ENCODE data around the gene TSC22D2. TPM values are rescaled to one million over a fixed set of nuclear protein-coding genes. Genes with fewer than 3 reads are reported as not detected.
A peak's percentile ranks its signal among the peaks of the same experiment; 100 is the strongest.

TSC22D2 gene
- total RNA-seq, 1 experiment from 2014 or later, result 26.5 TPM

DNA sequence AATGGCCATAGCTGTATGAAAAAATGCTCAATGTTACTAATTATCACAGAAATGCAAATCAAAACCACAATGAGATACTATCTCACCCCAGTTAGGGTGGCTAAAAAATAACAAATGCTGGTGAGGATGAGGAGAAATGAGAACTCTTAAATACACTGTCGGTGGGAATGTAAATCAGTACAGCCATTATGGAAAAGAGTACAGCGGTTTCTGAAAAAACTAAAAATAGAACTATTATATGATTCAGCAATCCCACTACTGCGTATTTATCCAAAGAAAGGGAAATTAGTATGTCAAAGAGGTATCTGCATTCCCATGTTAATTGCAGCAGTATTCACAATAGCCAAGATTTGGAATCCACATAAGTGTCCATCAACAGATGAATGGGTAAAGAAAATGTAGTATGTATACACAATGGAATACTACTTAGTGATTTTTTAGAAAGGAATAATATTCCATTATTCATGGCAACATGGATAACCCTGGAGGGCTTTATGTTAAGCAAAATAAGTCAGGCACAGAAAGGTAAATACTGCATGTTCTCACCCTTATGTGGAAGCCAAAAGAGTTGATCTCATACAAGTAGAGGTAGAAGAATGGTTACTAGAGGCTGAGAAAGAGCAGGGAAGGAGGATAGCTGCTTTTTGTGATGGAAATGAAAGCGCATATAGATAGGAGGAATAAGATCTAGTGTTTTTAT, 103.2 kb downstream of the TSC22D2 start:
- H2BK120ac ChIP-seq (ENCODE audit: low read depth, low read length, poor library complexity, severe bottlenecking), result no peak overlapping the region
- H3K36me3 Mint-ChIP-seq (ENCODE audit: insufficient read depth in 1 of 3, low read depth in 3 of 3), result peaks cover 0 to 8% (median 4%) of the 10 kb centered on the region in 3 experiments; a peak in 3 of 7 replicates
- H4K20me1 ChIP-seq (ENCODE audit: control insufficient read depth, insufficient read depth, insufficient read length), result no peaks in the 10 kb centered on the region
- H3K4me3 Mint-ChIP-seq, result no peak overlapping the region
- no peak overlapping the region for H3K4me2 ChIP-seq (ENCODE audit: insufficient read depth, insufficient read length, low read length)
- no peak overlapping the region for H3K18ac ChIP-seq (ENCODE audit: insufficient read length, low read depth, low read length)
- H2BK12ac ChIP-seq (ENCODE audit: insufficient read length, low read depth, low read length), result no peak overlapping the region
- H3K4ac ChIP-seq (ENCODE audit: low read depth, low read length), result no peak overlapping the region
- H3K4me1 Mint-ChIP-seq, result peaks cover 25 to 28% of the 10 kb centered on the region in 2 experiments
- no peaks in the 10 kb centered on the region; the same call in 1 of the 2 replicates for H3K27me3 Mint-ChIP-seq (ENCODE audit: low read depth)
- H2AK5ac ChIP-seq (ENCODE audit: insufficient read length, low read length), result no peak overlapping the region
- no peak overlapping the region for H4K91ac ChIP-seq (ENCODE audit: insufficient read length, low read depth, low read length)
- H3K14ac ChIP-seq (ENCODE audit: insufficient read depth, low read length), result no peak overlapping the region
- H3K23ac ChIP-seq (ENCODE audit: insufficient read length, low read depth, low read length), result no peak overlapping the region
- H2BK5ac ChIP-seq (ENCODE audit: insufficient read length, low read length), result no peak overlapping the region
- no peak overlapping the region for H2BK15ac ChIP-seq (ENCODE audit: low read depth, low read length)
- peak overlapping the region in 1 of 3 experiments; percentile 50; a peak in 2 of 7 replicates for H3K27ac Mint-ChIP-seq
- H3K79me2 ChIP-seq (ENCODE audit: insufficient read depth, low read length), result no peaks in the 10 kb centered on the region
- H4K5ac ChIP-seq (ENCODE audit: insufficient read length, low read depth, low read length), result no peak overlapping the region
- no peaks in the 10 kb centered on the region for H3K9me3 ChIP-seq (ENCODE audit: control insufficient read depth, low read depth, low read length)
- TF ChIP-seq, protein P1, sequence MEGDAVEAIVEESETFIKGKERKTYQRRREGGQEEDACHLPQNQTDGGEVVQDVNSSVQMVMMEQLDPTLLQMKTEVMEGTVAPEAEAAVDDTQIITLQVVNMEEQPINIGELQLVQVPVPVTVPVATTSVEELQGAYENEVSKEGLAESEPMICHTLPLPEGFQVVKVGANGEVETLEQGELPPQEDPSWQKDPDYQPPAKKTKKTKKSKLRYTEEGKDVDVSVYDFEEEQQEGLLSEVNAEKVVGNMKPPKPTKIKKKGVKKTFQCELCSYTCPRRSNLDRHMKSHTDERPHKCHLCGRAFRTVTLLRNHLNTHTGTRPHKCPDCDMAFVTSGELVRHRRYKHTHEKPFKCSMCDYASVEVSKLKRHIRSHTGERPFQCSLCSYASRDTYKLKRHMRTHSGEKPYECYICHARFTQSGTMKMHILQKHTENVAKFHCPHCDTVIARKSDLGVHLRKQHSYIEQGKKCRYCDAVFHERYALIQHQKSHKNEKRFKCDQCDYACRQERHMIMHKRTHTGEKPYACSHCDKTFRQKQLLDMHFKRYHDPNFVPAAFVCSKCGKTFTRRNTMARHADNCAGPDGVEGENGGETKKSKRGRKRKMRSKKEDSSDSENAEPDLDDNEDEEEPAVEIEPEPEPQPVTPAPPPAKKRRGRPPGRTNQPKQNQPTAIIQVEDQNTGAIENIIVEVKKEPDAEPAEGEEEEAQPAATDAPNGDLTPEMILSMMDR (conservative IDR thresholded peaks at IDR 0.05), result no peak
- no peaks in the 10 kb centered on the region for H3K27me3 ChIP-seq (ENCODE audit: insufficient read depth, low read length)
- no peak for DNase-seq
- peaks cover 5% of the 10 kb centered on the region; the same call in 1 of the 2 replicates for H3K4me1 ChIP-seq (ENCODE audit: insufficient read depth, low read length)
- H3K27ac ChIP-seq (ENCODE audit: insufficient read length, low read depth, low read length), result peak overlapping the region; percentile 40
- H3K9ac ChIP-seq (ENCODE audit: extremely low read depth, insufficient read length, low read length), result no peak overlapping the region
- no peak overlapping the region for H2AFZ ChIP-seq (ENCODE audit: low read length)
- H2BK20ac ChIP-seq (ENCODE audit: low read depth, low read length, poor library complexity, severe bottlenecking), result no peak overlapping the region
- peaks cover 4 to 12% of the 10 kb centered on the region in 2 experiments; a peak in 3 of 5 replicates for H3K9me3 Mint-ChIP-seq
- no peak overlapping the region for H3K56ac ChIP-seq (ENCODE audit: insufficient read length, low read depth, low read length)
- no CpG with 5 or more reads among the region's 4 CpGs for WGBS (ENCODE audit: extremely low coverage, insufficient read length, low lambda C conversion rate)
- H4K8ac ChIP-seq (replicated peaks; ENCODE audit: insufficient read length, low read depth, low read length), result no peak overlapping the region
- H3K23me2 ChIP-seq (ENCODE audit: insufficient read length, low read depth, low read length, poor library complexity, severe bottlenecking), result no peaks in the 10 kb centered on the region
- H3T11ph ChIP-seq (ENCODE audit: low read length), result no peak overlapping the region
- no peaks in the 10 kb centered on the region for H3K79me1 ChIP-seq (ENCODE audit: insufficient read depth, low read depth, low read length, poor library complexity, severe bottlenecking)

All from H9 (cell line).